Osteocyte (in vitro differentiated cells): ENCODE results near the gene B4GALT2. TPM values are rescaled to one million over a fixed set of nuclear protein-coding genes. Genes with fewer than 3 reads are reported as not detected.

Source experiments
- DNase-seq: peaks from one replicate; pipeline ENCODE4 v3.0.0; 2021; ENCODE audit warnings: mixed read lengths; ENCODE audit not compliant: unreplicated experiment; ENCODE audit errors: extremely low spot score
- H3K27ac Mint-ChIP-seq: one replicate; pipeline ENCODE4 v1.8.0; 2021; ENCODE audit warnings: mild to moderate bottlenecking, mixed read lengths; ENCODE audit not compliant: unreplicated experiment
- H3K27me3 Mint-ChIP-seq: one replicate; pipeline ENCODE4 v1.8.0; 2021; ENCODE audit warnings: mixed read lengths; ENCODE audit not compliant: unreplicated experiment
- H3K36me3 Mint-ChIP-seq: one replicate; pipeline ENCODE4 v1.8.0; 2021; ENCODE audit warnings: mixed read lengths; ENCODE audit not compliant: unreplicated experiment
- H3K4me1 Mint-ChIP-seq: one replicate; pipeline ENCODE4 v1.8.0; 2021; ENCODE audit warnings: mixed read lengths; ENCODE audit not compliant: unreplicated experiment
- H3K4me3 Mint-ChIP-seq: one replicate; pipeline ENCODE4 v1.8.0; 2021; ENCODE audit warnings: mild to moderate bottlenecking, moderate library complexity, mixed read lengths; ENCODE audit not compliant: unreplicated experiment
- H3K9me3 Mint-ChIP-seq: one replicate; pipeline ENCODE4 v1.8.0; 2021; ENCODE audit warnings: mixed read lengths; ENCODE audit not compliant: unreplicated experiment
- CTCF ChIP-seq: fragments of 200-600 bp; sonication (generic); IDR thresholded peaks from 2 replicates; pipeline ENCODE4 v1.5.0; 2021; ENCODE audit warnings: antibody characterized with exemption, mild to moderate bottlenecking, moderate library complexity
- total RNA-seq: library from RNA; stranded (reverse); gene quantifications from 2 replicates; pipeline ENCODE4 v1.2.1, GENCODE V29; 2021

The B4GALT2 gene
- total RNA-seq, 1 donor from 2014 or later = 65.5 TPM

- DNase-seq = no peak
- no peak for TF ChIP-seq CTCF
- Mint-ChIP-seq H3K4me3 (peak overlapping the region; percentile 8), H3K36me3 (peaks cover 9% of the 10 kb centered on the region), H3K9me3 (no peaks in the 10 kb centered on the region), H3K4me1 (peaks cover 37% of the 10 kb centered on the region), H3K27me3 (no peaks in the 10 kb centered on the region), H3K27ac (peak overlapping the region; percentile 81)
Observed at GRCh38 chr1:44024903-44025525, 46.0 kb downstream of the B4GALT2 start.

- H3K36me3 Mint-ChIP-seq = peaks cover 9% of the 10 kb centered on the region
- H3K9me3 Mint-ChIP-seq = no peaks in the 10 kb centered on the region
- TF ChIP-seq CTCF = no peak
- no peaks in the 10 kb centered on the region for H3K27me3 Mint-ChIP-seq
- no peak overlapping the region for H3K4me3 Mint-ChIP-seq
- DNase-seq = no peak
- no peak overlapping the region for H3K27ac Mint-ChIP-seq
- H3K4me1 Mint-ChIP-seq = peaks cover 37% of the 10 kb centered on the region
Observed at GRCh38 chr1:44025816-44026215, 46.8 kb downstream of the B4GALT2 start.

GRCh38 chr1:44027320-44027719, 48.3 kb downstream of the B4GALT2 start:
- Mint-ChIP-seq H3K27ac (no peak overlapping the region), H3K27me3 (no peaks in the 10 kb centered on the region), H3K9me3 (no peaks in the 10 kb centered on the region), H3K4me3 (no peak overlapping the region), H3K4me1 (peaks cover 48% of the 10 kb centered on the region), H3K36me3 (peaks cover 5% of the 10 kb centered on the region)
- no peak for DNase-seq
- no peak for TF ChIP-seq CTCF

- H3K9me3 Mint-ChIP-seq = no peaks in the 10 kb centered on the region
Observed at GRCh38 chr1:44029260-44029910, 50.4 kb downstream of the B4GALT2 start.

More at GRCh38 chr1:44029260-44029910, 50.4 kb downstream of the B4GALT2 start:
- Mint-ChIP-seq H3K4me3 (peak overlapping the region; percentile 94), H3K4me1 (peaks cover 47% of the 10 kb centered on the region), H3K27ac (peak overlapping the region; percentile 86), H3K36me3 (no peaks in the 10 kb centered on the region), H3K27me3 (no peaks in the 10 kb centered on the region)
- TF ChIP-seq CTCF = no peak
- no peak for DNase-seq
